Adrenal gland (tissue), 12 donors: ENCODE results near the gene SORL1. TPM values are rescaled to one million over a fixed set of nuclear protein-coding genes. Genes with fewer than 3 reads are reported as not detected.

Experiments used
- DNase-seq, 7 donors: peaks; one replicate each; pipeline ENCODE4 v3.0.0-alpha.2; 2019 to 2020
- H3K27ac ChIP-seq, 5 donors: fragments of 200-600 bp; sonication (generic) in 4 of 5; 1 replicate in 3 of 5; 2 replicates in 2 of 5; pipeline versions ENCODE4 v1.5.1 to v1.8.0; 2016 to 2020; ENCODE audit warnings: mild to moderate bottlenecking in 1 of 5
- H3K27me3 ChIP-seq: fragments of 200-600 bp; 2 replicates; pipeline ENCODE4 v1.8.0; 2021
- H3K36me3 ChIP-seq, 2 donors: fragments of 200-600 bp; replicated peaks in 1 of 2; 1 replicate in 1 of 2; 2 replicates in 1 of 2; pipeline versions ENCODE4 v1.5.1 to v1.8.0; 2018 to 2022
- H3K4me1 ChIP-seq, 2 donors: fragments of 200-600 bp; replicated peaks in 1 of 2; 1 replicate in 1 of 2; 2 replicates in 1 of 2; pipeline versions ENCODE4 v1.5.1 to v1.8.0; 2018 to 2021
- H3K4me3 ChIP-seq, 4 donors: fragments of 200-600 bp; sonication (generic) in 3 of 4; one replicate each; pipeline ENCODE4 v1.5.1; 2016 to 2018
- H3K9me3 ChIP-seq, 3 donors: fragments of 200-600 bp; sonication (generic) in 1 of 3; replicated peaks in 1 of 3; 1 replicate in 2 of 3; 2 replicates in 1 of 3; pipeline versions ENCODE4 v1.5.1 to v1.8.0; 2016 to 2021
- CTCF ChIP-seq, 6 experiments: fragments of 450-650 bp in 4 of 6; fragments of 200-600 bp in 2 of 6; sonication (generic) in 1 of 6; IDR thresholded peaks; 1 replicate in 5 of 6; 2 replicates in 1 of 6; pipeline versions ENCODE4 v1.5.1 to v1.8.0; 2016 to 2021; ENCODE audit warnings: antibody characterized with exemption in 6 of 6, mild to moderate bottlenecking in 2 of 6, moderate library complexity in 1 of 6
- POLR2A ChIP-seq, 2 donors: fragments of 450-650 bp; IDR thresholded peaks; one replicate each; pipeline ENCODE4 v1.6.1; 2017; ENCODE audit warnings: antibody characterized with exemption in 2 of 2, mild to moderate bottlenecking in 2 of 2, moderate library complexity in 1 of 2
- WGBS, 4 donors: extraction: QIAGEN DNeasy Blood & Tissue Kit in 2 of 4; methylation state at CpG; one replicate each; pipeline versions ENCODE4 v1.1.5 to v1.1.7; 2013 to 2017; 5-methylcytosine and 5-hydroxymethylcytosine counted together
- intact Hi-C, 2 donors: fragments of 100-400 bp; cut with DNase I; formaldehyde crosslinking; loops; one replicate each; pipeline versions ENCODE4 v1.14.1 to v1.15.0; 2022 to 2023
- polyA plus RNA-seq, 3 donors: library from polyadenylated mRNA; stranded (reverse); fragments of 200-250 nt in 2 of 3; fragments of 350-450 nt in 1 of 3; fragmentation: Illumina TruSeq in 1 of 3; extraction: RNeasy Lipid Tissue Mini Kit (QIAGEN cat#74804) in 1 of 3; gene quantifications; one replicate each; pipeline ENCODE4 v1.2.3, GENCODE V29; 2013 to 2014
- total RNA-seq, 9 donors: library from RNA; depleted of rRNA in 4 of 9; stranded (reverse); fragments of >200 nt in 4 of 9; fragments of 120-200 nt in 1 of 9; fragmentation: NEBNext Ultra II Directional in 1 of 9; extraction: Animal tissue kit (Norgen Biotek cat#: 25700) in 1 of 9; gene quantifications; one replicate each; pipeline versions ENCODE4 v1.1.0 to v1.2.4, GENCODE V29; 2013 to 2023
- donor health status: healthy with polysubstance abuse.
- donor health status: Bipolar disorder and iron deficiency.
- donor health status: DM: yes; HTN: yes; CAD: no.
- donor health status: DM: no; HTN: no; CAD: no.
- donor health status: DM: no; HTN: no; CAD: no.
- donor health status: DM: yes; HTN: yes; CAD: no.

The SORL1 gene
- total and polyA plus RNA-seq, 12 donors = 1.0 to 28.6 (median 8.9) TPM

GRCh38 chr11:121522043-121522941 is 70.2 kb downstream of the SORL1 start:
- Histone ChIP-seq H3K27ac (no peak overlapping the region), H3K4me3 (no peak overlapping the region), H3K27me3 (no peaks in the 10 kb centered on the region), H3K9me3 (no peaks in the 10 kb centered on the region), H3K36me3 (no peaks in the 10 kb centered on the region), H3K4me1 (peaks cover 0 to 3% of the 10 kb centered on the region in 2 donors)
- DNase-seq = no peak
- intact Hi-C loops = no loop called here
- 87 to 94% (median 91%) methylated on average over 10 to 11 of the region's 11 CpGs for WGBS, 4 donors
- TF ChIP-seq POLR2A (IDR thresholded peaks at IDR 0.05) (no peak), CTCF (IDR thresholded peaks at IDR 0.05) (no peak)

GRCh38 chr11:121523581-121524232 is 71.6 kb downstream of the SORL1 start:
- Histone ChIP-seq H3K4me3 (no peak overlapping the region), H3K9me3 (no peaks in the 10 kb centered on the region), H3K4me1 (peaks cover 0 to 3% of the 10 kb centered on the region in 2 donors), H3K36me3 (no peaks in the 10 kb centered on the region), H3K27me3 (no peaks in the 10 kb centered on the region), H3K27ac (no peak overlapping the region)
- intact Hi-C loops = no loop called here
- TF ChIP-seq POLR2A (IDR thresholded peaks at IDR 0.05) (no peak), CTCF (IDR thresholded peaks at IDR 0.05) (no peak)
- no peak for DNase-seq
- 77 to 90% (median 80%) methylated on average over 12 to 13 of the region's 13 CpGs for WGBS, 4 donors

GRCh38 chr11:121524233-121524631 is 72.1 kb downstream of the SORL1 start:
- Histone ChIP-seq H3K4me1 (peaks cover 0 to 3% of the 10 kb centered on the region in 2 donors), H3K4me3 (no peak overlapping the region), H3K36me3 (no peaks in the 10 kb centered on the region), H3K9me3 (no peaks in the 10 kb centered on the region), H3K27ac (no peak overlapping the region), H3K27me3 (no peaks in the 10 kb centered on the region)
- no peak for TF ChIP-seq POLR2A (IDR thresholded peaks at IDR 0.05)
- TF ChIP-seq CTCF (IDR thresholded peaks at IDR 0.05) = no peak
- 61 to 79% (median 65%) methylated on average over 4 of the region's 4 CpGs for WGBS, 4 donors
- no peak for DNase-seq
- intact Hi-C loops = no loop called here

GRCh38 chr11:121525376-121525775 is 73.3 kb downstream of the SORL1 start:
- Histone ChIP-seq H3K36me3 (no peaks in the 10 kb centered on the region), H3K27me3 (no peaks in the 10 kb centered on the region), H3K4me3 (no peak overlapping the region), H3K27ac (no peak overlapping the region), H3K4me1 (peaks cover 0 to 3% of the 10 kb centered on the region in 2 donors), H3K9me3 (peaks cover 0 to 5% (median 0%) of the 10 kb centered on the region in 3 donors)
- TF ChIP-seq POLR2A (IDR thresholded peaks at IDR 0.05) (no peak), CTCF (IDR thresholded peaks at IDR 0.05) (no peak)
- no peak for DNase-seq
- intact Hi-C loops = no loop called here
